ENCODE measurements around the gene TSPAN18.

The TSPAN18 gene

DNA sequence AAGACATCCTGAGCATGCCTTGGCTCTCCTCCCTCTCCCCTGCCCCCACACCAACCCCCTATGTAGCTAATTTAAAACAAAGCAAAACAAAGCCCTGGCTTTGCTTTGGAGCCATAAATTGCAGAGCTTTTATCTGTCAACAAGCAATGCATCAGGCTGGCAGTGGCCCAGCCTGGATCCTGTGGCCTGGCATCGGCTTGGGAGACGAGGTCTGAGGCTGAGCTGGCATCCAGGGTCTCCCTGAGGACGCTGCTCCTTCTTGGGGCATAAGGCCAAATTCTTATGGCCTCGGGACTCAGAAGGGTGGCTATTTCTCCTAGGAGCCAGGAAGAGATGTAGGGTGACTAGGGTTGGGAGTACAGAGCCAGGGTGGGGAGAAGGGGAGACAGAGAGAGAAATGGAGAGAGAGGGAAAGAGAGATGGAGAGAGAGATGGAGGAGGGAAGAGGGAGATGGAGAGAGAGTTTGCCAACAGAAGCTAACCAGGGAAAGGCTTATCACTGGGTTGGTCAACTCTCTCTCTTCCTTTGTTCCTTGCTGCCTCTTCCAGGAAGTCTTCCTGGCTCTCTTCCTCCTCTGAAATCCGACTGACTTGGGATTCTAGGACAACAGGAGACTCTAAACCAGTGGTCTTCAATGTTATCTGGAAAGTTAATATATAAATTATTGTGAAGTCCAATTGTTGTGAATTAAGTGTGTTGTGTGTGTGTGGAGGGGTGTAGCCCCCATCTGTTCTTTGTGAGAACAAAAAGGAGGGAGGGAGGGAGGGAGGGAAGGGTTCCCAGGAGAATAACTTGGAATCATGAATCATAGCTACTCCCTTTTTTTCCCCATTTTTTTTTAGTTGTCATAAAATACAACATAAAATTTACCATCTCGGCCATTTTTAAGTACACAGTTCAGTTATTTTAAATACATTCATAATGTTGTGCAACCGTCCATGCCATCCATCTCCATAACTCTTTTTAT lies 29.1 kb downstream of the TSPAN18 start:
- in situ Hi-C loops (cut with MboI; ENCODE audit: low sequenced_read_pairs), result no loop called here

DNA sequence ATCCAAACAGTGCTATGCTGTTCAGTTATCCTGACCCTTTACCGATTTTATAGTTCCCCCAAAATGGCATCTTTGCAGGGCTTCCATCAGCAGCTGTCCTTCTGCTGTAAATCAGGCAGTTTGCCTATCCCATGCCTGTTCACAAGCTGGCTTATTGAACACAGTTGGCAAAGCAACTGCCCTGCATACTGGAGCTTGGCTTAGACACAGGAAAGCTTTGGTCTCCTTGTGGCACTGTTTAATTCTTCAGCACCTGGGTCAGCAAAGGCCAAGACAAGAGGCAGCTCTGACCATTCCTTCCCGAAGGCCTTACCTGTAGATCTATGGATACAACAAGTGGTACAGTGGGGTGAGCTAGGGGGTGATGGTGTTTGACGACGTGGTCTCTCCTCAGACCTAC lies 32.2 kb downstream of the TSPAN18 start:
- in situ Hi-C loops (cut with MboI; ENCODE audit: low sequenced_read_pairs), result no loop called here

DNA sequence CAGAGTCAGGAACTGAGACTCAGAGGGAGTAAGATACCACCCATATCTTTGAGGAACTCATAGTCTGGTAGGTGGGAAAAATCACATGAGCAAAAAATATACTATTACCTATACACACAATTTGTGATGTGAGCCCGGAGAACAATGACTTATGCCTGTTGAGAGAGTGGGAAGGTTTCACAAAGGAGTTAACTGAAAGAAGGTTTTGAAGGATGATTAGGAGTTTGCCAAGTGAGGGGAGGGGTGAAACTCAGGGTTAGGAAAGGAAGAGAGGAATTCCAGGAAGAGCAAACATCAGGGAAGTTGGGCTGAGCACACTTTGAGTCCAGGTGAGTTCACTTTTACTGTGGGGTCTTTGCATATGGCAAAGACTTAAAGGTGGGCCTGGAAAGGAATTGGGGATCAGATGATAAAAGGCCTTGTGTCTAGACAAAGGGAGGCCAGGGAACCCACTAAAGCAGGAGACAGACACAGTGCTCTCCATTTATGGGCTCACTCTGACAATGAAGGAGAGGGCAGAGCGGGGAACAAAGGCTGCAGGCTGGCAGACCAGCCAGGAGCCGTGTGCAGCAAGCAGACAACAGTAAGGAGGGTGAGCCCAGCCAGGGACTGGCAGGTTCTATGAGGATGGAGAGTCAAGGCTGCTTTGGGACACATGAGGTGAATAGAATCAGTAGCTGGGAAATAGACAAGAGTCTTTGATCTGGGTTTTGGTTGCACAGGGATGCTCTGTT lies 33.1 kb downstream of the TSPAN18 start:
- in situ Hi-C loops (cut with MboI; ENCODE audit: low sequenced_read_pairs), result no loop called here

DNA sequence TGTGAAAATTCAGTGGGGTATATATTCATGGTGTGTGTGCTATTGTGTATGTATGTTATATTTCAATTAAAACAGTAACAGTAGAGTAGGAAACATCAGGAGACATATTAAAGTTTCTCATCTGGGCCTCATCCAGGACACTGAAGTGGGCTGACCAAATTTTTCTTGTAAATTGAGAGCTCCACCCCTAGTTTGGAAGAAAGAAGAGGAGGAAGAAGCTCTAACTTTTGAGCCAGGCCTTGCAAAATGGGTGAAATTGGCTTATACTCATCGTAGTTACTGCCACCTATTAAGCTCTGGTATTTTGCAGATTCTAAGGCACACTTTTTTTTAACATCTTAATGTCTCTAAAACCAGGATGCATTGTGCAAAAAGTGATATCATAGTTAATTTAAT lies 33.7 kb downstream of the TSPAN18 start:
- in situ Hi-C loops (cut with MboI; ENCODE audit: low sequenced_read_pairs), result no loop called here

DNA sequence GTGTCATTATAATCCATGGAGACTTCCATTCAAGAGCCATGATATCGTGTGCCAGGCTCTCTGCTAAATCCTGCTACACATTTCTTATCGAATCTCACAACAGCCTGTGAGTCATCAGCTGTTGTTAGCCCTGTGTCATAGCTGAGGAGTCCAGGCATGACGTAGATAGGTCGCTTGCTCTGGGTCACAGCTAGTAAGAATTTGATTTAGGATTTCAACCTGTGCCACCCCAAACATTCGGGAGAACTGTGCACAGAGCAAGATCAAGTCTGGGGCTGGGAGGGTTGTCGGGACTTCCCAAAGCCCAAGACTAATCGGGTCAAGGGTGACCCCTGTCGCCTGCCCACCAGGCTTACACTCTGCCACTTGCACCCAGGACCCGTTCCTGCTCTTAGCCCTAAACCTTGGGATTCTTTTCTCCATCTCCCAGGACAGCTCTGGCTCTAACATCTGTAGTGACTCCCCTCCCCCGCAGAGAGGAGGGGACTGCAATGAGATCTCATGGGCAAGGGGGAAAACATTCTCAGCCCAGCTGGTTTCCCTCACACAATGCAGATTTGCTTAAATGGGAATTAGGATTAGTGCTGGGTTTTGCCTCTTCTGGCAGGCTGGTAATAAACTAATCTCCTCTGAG lies 34.3 kb downstream of the TSPAN18 start:
- in situ Hi-C loops (cut with MboI; ENCODE audit: low sequenced_read_pairs), result no loop called here

DNA sequence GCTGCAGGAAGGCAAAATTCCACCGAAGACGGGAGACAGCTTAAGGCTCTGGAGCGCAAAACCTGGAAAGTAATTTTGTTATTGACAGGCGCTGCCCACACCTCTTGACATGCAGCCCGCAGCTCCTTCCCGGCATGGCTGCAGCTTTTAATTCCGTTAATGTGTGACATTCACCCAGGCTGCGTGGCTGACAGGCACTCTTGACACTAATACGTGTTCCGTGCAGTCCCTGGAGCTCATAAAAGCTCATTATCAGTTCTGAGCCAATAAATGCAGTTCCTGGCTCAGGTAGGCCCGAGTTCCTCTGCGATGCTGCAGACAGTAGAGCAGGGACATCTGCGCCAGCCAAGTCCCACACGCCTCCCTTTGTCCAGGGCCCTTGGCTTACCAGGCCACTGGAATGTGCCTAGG lies 34.8 kb downstream of the TSPAN18 start:
- in situ Hi-C loops (cut with MboI; ENCODE audit: low sequenced_read_pairs), result no loop called here

DNA sequence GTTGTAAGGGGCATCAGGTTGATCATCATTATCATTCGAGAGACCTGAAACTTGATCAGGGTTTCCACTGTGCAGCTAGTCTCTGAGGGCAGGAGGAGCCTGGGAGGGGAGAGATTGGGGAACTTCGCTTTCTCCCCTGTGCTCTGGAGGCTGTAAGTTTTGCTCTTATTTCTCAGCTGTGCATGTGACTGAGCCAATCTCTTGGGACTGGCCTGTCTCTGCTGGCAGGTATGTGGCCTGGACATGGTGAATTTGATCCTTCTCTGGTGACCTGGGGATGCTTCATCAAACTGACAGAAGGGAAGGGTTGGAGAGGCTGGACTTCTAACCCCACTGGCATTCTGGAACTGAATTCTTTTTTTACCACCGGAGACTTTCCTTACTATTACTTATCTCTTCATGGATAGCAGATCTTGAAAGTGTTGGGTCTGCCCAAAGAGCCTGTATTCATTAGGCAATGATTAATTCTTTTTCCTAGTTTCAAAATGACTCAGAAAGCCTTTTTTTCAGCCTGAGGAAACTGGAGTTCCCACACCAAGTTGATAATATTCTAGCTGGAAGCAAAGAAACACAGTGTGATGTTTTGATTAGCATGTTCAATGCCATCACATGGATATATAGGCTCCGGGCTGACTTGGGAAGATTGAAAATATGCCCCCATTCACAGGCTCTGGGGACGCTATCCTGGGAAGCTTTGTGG lies 36.5 kb downstream of the TSPAN18 start:
- in situ Hi-C loops (cut with MboI; ENCODE audit: low sequenced_read_pairs), result no loop called here

DNA sequence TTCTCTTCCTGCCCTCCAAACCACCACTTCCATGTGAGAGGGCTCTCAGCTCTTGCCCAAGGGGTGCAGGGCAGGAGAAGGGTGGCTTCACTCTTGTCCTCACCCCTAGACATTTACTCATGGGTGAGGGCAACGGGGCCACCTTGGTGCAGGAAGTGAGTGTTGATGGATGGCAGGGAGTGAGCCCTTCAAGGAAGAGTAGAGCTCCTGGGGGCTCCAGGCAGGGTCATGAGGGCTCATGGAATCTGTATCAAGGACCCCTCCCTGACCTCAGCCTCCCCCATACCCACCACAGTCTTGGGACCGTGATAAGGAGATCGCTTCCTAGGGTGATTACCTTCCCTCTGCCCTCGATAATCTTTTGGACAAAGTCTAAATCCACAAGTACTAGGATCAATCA lies 37.8 kb downstream of the TSPAN18 start:
- in situ Hi-C loops (cut with MboI; ENCODE audit: low sequenced_read_pairs), result no loop called here

DNA sequence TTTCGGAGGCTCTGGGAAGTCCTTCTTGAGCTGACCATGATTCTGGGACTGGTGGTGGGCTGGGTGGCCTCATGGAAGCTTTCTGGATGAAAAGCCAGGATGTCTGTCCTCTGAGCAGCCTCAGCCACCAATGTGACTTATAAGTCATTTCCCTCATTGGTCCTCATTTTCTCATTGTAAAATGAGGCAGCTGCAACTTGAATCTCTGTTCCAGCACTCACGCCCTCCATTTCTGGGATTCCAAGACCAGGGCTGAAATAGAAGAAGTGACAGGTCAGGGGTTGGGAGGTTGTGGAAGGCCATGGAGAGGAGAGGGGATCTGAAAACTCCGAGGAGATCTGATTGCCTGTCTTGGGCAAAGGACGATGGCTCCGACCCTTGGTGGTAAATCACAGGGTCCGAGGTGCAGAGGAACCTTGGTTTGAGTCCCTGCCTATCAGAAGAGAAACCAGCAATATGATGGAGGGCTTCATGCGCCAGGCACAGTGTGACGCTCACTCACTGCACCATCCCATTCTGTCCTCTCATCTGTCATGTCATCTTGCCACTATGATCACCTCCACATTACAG lies 38.3 kb downstream of the TSPAN18 start:
- in situ Hi-C loops (cut with MboI; ENCODE audit: low sequenced_read_pairs), result no loop called here

DNA sequence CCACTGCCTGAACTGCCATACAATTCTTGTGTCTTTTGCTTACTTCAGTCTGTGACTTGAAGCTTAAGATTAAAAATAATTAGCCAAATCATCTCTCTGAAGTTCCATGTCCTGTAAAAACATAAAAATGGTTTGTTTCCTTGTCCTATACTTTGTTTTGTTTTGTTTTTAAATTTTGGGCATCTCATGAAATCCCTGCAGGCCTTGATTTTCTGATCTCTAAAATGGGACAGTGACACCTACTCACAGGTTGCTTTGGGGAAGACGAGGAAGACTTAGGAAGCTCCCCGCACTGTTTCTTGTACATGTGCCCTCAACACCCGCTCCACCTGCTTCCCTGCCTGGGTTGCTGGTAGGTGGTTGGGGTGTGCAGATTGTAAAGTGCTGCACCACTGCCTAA lies 38.9 kb downstream of the TSPAN18 start:
- in situ Hi-C loops (cut with MboI; ENCODE audit: low sequenced_read_pairs), result no loop called here

DNA sequence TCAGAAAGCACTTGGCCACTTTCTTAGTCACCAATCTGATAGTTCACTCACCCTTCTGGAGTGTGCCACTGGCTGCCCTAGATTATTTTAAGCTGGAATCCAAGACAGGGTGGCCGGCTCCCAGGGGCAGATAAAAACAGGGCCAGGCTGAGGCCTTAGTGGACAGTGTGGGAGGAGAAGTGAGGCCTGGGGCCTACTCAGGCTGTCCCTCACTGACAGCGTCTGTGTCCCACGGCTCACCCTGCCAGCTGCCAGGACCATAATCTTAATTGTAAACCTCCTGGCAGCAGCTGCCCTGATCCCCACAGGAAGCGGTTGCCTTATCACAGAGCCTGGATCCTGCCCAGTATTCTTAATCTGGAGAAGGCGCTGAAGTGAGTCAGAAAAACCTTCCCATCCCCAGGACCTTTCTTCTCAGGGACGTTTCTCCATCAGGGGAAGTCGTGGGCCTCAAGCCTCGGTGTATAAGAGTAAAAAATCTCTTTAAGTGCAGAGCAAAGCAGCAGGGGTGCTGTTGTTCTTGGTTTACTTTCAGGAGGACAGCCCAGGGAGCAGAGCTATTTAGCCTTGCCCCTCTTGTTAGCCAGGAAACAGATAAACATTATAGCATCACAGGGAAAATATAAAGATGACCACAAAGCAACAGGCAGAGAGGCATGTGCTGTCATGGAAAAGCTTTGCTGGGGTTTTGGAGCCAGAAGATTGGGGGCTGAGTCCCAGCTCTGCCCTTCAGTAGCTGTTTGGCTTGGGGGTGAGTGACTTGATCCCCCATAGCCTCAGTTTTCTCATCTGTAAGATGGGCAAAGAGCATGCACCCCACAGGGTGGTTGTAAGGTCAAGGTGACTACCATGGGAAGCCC lies 39.6 kb downstream of the TSPAN18 start:
- in situ Hi-C loops (cut with MboI; ENCODE audit: low sequenced_read_pairs), result no loop called here

DNA sequence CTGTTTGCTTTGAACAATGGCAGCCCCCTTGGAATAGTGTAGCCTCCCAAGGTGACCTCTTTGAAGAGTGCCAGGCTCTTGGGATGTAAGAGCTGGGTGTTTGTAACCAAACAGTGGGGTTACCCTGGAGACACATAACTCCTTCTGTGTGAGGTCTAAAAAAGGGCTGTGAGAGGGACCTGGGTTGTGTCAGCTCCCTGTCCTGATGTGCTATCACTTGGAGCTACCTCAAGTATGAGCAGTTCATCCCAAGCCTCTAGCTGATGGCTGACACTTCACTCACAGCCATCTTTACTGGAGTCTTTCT lies 40.2 kb downstream of the TSPAN18 start:
- in situ Hi-C loops (cut with MboI; ENCODE audit: low sequenced_read_pairs), result no loop called here

DNA sequence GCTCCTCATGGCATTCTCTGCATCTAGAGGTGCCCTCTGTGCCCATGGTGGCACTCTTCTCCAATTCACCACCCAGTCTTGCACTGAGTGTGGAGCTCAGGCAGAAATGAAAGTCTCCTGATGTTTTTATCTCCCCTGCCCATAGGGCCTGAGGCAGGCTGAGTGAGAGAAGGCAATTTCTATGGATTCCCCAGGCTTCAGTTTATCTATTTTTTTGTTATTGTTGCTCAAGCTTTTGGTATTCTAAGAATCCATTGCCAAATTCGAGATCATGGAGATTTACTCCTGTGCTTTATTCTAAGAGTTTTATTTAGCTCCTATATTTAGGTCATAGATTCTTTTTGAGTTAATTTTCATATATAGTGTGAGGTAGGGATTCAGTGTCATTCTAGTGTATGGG lies 40.7 kb downstream of the TSPAN18 start:
- in situ Hi-C loops (cut with MboI; ENCODE audit: low sequenced_read_pairs), result no loop called here

DNA sequence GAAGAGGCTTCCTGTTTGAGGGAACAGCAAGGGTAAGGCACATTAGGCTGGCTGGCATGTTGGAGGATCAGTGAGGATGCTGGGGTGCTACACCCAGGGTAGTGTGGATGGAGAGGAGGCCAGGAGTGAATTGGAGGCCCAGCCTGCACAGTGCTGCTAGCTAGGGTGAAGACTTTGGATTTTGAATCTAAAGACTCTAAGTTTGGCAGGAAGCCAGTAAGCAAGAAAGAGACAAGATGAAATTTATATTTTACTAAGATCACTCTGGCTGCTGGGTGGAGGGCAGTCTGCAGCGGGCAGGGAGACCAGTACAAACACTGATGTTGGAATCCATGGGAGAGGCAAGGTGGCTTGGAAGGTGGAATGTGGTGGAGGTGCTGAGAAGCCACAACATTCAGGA lies 43.6 kb downstream of the TSPAN18 start:
- in situ Hi-C loops (cut with MboI; ENCODE audit: low sequenced_read_pairs), result no loop called here

DNA sequence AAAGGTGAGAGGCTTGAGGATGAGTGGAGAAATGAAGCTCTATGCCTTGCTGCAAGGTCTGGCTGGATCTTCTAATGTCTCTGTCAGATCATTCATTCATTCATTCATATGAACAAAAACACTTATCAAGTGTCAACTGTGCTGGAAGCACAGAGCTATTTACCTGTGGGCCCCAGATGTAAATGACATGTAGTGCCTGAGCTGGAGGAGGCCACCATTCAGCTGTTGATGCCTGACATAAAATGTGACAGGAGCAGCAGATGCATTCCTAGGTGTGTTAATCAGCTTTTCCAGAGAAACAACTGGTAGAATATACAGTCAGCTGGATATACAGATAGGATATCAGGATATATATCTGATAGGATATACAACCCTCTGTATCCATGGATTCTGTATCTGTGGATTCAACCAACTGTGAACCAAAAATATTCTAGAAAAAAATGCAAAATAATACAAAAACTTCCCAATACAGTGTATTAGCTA lies 44.5 kb downstream of the TSPAN18 start:
- in situ Hi-C loops (cut with MboI; ENCODE audit: low sequenced_read_pairs), result no loop called here

DNA sequence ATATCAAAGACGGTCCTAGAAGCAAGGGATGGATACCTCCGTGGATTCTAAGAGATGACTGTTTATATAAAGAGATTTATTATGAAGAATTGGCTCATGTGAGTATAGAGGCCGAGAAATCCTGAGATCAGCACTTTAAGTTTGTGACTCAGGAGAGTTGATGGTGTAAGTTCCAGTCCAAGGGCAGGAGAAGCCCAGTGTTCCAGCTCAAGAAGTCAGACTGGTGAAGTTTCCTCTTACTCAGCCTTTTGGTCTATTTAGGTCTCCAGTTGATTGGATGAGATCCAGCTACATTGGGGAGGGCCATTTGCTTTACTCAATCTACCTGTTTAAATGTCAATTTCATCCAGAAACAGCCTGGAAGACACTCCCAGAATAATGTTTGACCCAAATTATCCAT lies 45.1 kb downstream of the TSPAN18 start:
- in situ Hi-C loops (cut with MboI; ENCODE audit: low sequenced_read_pairs), result no loop called here

DNA sequence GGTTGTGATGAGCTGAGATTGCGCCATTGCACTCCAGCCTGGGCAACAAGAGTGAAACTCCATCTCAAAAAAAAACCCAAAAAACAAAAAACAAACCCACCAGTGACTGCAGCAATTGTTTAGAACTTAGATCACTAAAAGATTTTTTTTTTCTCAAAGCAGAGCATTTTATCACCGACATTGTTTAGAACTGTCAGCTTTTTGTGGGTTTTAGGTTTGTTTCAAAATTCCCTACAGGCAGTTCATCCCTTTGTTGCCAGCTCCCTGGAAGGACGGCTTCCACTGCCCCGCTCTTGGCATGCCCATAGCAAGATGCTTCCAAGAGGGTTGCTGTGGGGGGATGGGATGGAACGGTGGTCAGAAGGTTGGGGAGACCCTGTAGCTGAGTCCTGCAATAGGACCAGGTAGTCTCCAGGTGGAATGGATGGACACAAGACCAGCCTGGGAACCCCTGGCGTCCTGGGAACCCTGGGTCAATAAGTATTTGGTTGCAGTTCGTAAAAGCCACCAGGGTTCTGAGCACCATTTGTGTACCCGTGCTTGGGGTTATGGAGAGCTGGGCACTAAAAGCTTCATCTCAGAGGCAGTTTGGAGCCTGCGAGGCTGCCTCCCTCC lies 46.7 kb downstream of the TSPAN18 start:
- in situ Hi-C loops (cut with MboI; ENCODE audit: low sequenced_read_pairs), result no loop called here

DNA sequence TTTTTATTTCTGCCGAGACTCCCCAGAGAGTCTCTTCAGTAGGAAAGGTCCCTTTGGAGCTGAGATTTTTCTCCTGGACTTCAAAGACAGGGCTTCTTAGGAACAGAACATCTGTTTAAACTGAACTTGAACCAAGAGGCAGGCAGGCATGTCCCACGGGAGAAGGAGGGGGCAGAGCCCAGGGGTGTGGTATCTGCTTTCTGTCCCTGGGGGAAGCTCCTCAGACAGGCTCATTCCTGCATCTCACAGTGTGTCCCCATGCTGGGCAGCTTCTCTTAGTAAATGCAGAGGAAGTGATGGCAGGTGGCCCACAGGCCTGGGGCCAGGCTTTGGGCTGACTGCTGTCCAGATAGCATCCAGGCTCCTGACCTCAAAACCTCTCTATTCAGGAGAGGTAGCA lies 47.3 kb downstream of the TSPAN18 start:
- in situ Hi-C loops (cut with MboI; ENCODE audit: low sequenced_read_pairs), result no loop called here

DNA sequence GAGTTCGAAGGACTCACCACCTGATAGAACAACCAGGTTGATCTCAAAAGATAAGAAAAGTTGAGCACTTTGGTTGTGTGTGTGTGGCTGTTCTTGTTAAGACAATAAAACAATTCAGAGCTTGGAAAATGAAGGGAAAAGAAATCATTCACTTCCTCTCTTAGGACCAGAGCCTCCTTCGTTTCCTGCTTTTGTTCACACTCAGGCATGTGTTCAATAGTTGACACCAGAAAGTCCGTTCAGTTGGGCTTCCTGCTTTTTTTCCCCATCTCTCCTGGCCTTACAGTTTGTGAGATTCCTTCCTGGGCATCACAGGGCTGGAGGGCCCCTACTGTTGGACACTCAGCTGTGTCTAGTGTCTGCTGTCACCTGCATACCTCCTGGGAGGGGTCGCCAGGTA lies 48.0 kb downstream of the TSPAN18 start:
- in situ Hi-C loops (cut with MboI; ENCODE audit: low sequenced_read_pairs), result no loop called here
